GM21737 (cell line): Measurements from ENCODE around the gene ZNF236.

Source experiments
- ATAC-seq: cut with Tn5 transposase; IDR thresholded peaks from one replicate; pipeline ENCODE4 v1.9.1; 2021; ENCODE audit warnings: mild to moderate bottlenecking, moderate library complexity; ENCODE audit not compliant: unreplicated experiment

The ZNF236 gene

DNA sequence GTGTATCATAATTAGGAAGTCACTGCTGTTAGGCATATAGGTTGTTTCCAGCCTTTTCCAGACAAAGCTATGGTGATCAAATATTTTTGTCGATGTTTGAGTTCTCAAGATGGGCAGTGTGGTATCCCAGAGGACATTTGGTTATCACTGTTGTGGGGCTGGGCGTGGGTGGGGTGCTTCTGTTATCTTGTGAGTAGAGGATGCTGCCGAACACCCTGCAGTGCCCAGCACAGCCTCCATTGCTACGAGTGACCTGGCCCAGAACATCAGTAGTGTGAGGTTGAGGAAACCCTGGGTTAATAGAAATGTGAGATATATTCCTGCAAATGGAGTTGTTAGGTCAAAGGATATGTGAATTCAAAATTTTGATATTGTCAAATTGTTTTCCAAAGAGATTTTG lies 33.2 kb downstream of the ZNF236 start:
- ATAC-seq: no peak

DNA sequence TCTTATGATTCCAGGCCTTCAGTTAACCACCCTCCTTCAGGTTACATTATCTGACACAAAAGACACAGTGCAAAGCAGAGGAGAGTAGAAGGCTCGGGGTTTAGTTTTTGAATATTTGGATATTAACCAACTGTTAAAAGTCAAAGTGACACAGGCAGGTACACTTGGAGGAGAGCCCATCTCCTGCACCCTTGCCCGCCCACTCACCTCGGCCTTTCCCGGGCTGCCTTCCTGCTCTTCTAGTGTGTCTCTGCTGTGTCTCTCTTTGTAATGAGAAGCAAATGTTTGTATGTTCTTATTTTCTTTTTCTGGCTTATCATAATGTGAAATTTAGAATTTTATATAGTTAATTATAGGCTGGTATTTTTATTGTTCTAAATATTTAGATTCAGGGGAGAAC lies 35.1 kb downstream of the ZNF236 start:
- ATAC-seq: no peak

DNA sequence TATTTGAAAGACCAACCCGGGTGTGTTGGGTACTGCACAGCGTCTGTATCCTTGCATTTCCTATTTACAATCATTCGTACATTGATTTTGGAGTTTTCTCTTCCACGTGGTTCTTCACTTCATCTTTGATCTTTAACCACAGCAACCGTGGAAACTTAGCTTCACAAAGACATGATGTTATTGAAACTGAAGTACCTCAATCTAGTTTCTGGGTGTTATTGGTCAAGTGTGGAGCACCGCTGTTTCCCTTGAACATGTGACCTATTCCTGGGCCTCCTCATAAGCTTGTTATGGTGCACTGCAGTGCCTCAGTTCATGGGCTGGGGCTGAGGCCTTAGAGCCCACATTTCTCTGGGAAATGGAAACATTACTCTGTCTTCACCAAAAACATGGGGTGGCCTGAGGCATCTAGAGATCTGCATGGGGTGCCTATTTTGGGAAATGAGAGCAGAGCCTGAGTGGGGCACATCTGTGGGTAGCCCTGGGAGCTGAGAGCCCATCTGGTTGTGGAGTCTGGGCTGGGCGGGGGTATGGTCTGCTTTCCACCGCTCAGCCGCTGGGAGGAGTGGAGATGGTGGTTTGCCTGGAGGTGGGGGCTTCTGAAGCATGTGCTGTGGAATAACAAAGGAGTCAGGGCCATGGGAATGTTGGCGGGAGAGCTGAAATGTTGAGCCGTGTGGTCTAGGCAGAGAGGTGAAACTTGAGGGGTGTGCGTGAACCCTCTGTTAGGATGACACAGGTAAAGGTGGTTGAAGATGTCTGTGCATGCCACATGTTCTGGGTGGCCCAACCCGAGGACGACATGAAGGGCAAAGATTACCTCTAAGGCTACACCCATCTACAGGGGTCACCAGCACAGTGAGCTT lies 37.4 kb downstream of the ZNF236 start:
- peak; percentile 57 for ATAC-seq

- ATAC-seq: no peak
These were observed 38.1 kb downstream of the ZNF236 start for GRCh38 chr18:76860411-76860810.

- ATAC-seq: no peak
These were observed 44.3 kb downstream of the ZNF236 start for GRCh38 chr18:76866666-76867065.

DNA sequence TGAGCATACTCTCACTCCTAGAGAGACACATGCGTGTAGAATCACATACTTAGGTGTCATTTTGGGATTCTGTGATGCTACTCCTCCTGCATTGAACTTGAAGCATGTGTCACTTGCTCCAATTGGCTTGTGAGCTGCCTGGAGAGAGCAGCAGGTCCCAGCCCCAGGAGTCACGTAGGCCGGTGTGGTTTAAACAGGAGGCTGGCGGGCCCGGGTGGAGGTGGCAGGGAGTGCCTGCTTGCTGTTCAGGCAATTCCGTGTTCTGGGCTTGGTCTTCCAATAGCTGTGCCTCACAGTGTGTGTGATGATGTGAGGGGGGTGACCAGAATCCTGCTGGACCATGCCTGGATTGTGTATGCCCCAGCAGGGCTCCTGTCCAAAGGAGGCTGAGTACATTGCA lies 51.0 kb downstream of the ZNF236 start:
- ATAC-seq: no peak

- no peak for ATAC-seq
These were observed 51.4 kb downstream of the ZNF236 start for GRCh38 chr18:76873713-76874112.

DNA sequence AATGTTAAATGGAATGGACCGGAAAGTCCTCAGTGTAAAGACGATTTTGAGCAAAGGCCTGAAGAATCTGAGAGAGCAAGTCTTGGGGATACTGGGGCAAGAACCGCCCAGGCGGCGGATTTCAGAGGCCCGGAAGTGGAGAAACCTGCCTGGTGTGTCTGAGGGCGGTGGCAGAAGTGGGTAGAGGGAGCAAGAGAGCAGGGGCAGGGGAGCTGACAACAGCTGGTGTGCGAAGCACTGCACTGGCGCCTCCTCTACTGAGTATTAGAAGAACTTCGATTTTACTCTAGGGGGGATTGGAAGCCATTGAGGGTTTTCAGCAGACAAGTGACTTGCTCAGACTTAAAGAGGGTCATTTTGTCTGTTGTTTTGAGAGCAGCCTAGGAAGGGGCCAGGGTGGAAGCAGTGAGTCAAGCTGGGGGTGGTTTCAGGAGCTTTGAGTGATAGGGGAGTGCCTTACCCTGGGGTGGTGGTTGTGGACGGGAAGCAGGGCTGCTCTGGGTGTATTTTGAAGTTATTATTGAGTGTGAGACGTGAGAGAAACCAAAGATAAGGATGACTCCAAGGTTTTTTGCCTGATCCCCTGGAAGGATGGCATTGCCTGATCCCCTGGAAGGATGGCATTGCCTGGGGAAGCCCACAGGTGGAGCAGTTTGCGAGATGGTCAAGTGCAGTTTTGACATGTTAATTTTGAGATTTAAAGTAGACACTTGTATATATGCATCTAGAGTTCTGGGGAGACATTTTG lies 52.5 kb downstream of the ZNF236 start:
- no peak for ATAC-seq

GRCh38 chr18:76875390-76876325 lies 53.3 kb downstream of the ZNF236 start:
- ATAC-seq: no peak

- no peak for ATAC-seq
These were observed 56.1 kb downstream of the ZNF236 start for GRCh38 chr18:76878426-76878825.

GRCh38 chr18:76880026-76880425 lies 57.7 kb downstream of the ZNF236 start:
- no peak for ATAC-seq

GRCh38 chr18:76881744-76882143 lies 59.4 kb downstream of the ZNF236 start:
- ATAC-seq: no peak

- ATAC-seq: no peak
These were observed 59.8 kb downstream of the ZNF236 start for GRCh38 chr18:76882146-76882545.

- ATAC-seq: no peak
These were observed 62.6 kb downstream of the ZNF236 start for GRCh38 chr18:76885001-76885400.

- ATAC-seq: no peak
These were observed 63.8 kb downstream of the ZNF236 start for GRCh38 chr18:76886112-76886511.

DNA sequence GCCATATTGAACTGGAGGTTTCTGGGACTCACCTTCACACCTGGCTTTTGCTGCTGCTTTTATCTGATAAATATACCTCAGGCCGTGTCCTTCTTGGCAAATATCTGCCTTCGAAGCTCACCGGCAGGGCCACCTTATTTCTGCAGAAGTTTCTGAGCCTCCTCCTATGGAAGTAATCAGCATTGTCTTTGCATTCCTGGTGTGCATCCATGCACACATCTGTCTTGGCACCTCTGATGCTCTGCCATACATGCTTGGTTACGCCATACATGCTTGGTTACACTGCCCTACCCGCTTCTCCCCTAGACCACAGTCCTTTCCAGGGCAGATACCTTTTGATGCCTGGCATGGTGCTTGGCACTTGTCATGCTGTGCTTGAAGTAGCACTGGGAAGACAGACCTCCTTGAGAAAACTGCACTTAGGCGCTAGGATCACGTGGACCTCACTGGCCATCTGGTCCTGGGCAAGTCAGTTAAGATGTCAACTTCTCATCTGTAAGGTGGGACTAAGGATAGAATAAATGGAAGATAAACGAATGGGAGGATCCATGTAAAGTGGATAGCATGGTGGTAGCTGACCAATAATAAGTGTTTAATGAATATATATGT lies 66.8 kb downstream of the ZNF236 start:
- no peak for ATAC-seq

DNA sequence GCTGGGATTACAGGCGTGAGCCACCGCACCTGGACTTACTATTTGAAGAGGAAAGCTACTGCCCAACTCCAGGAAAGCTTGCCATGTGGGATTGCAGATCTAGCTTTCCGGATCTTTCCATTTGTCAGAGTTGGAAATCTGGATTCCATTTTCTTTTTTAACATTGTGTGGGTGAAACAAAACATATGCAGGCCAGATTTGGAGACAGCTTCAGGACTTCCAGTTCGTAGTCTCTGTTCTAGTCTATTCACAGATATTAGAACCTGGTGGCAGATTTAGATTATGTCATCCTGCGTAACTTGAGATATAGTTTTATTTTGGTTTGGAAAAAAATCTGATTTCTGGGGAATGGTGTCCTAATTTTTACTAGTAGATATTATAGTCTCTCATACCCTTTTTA lies 70.5 kb downstream of the ZNF236 start:
- ATAC-seq: no peak

DNA sequence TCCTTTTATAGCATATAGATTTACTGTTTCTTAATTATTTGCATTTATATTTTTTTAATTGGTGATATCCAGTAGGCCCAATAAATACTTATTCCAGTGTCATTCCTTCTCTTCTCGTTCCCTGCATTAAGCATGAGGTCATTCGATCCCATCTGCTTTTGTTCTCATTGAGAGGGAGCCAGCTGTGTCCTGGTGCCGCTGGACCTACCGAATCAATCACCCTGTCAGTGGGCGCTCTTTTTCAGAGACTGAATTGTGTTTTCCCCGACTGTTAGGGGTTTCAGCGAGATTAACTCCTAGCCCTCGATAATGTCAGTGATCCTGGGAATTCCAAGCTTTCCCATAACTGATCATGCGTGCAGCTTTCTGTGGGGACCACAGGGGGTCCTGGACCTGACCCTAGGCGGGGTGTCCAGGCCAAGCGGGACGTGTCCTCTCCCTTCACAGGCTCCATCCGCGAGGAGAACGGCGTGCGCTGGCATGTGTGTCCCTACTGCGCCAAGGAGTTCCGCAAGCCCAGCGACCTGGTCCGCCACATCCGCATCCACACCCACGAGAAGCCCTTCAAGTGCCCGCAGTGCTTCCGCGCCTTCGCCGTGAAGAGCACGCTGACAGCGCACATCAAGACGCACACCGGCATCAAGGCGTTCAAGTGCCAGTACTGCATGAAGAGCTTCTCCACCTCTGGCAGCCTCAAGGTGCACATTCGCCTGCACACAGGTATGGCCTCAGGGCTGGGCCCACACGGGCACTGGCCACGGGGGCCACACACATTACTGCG lies 72.4 kb downstream of the ZNF236 start:
- no peak for ATAC-seq

- ATAC-seq: no peak
These were observed 73.1 kb downstream of the ZNF236 start for GRCh38 chr18:76895498-76895897.

GRCh38 chr18:76896677-76897076 lies 74.3 kb downstream of the ZNF236 start:
- ATAC-seq: no peak
